HepG2 (cell line): ENCODE data around the gene RRM2. TPM values are rescaled to one million over a fixed set of nuclear protein-coding genes. Genes with fewer than 3 reads are reported as not detected.
"Not testable (repeated sequence)": the region's sequence is repeated elsewhere in the genome, so short reads cannot be mapped to it uniquely, and the experiment has no call there.

ENCODE experiments used
- ATAC-seq: fragments of 200-7000 bp; cut with Tn5 transposase; 3 replicates; pipeline ENCODE4 v1.9.1; 2020; ENCODE audit warnings: mild to moderate bottlenecking, moderate library complexity
- BruUV-seq: library from RNA; stranded (reverse); fragments of 400-500 nt; replicated peaks from 2 replicates; lab custom pipeline; 2021; lab: Mats Ljungman, UMichigan
- CTCF ChIA-PET: fragments of 300-600 bp; formaldehyde crosslinking; extraction: SDS; loops from one replicate; lab custom pipeline; 2021; ENCODE audit warnings: low total read pairs, inconsistent platforms, low intra/inter-chr PET ratio; lab: Yijun Ruan, JAX
- POLR2A ChIA-PET: fragments of 350-600 bp; sonication (Branson Sonifier 250); formaldehyde crosslinking; loops from one replicate; lab custom pipeline; 2020; ENCODE audit warnings: antibody characterized with exemption, inconsistent platforms; lab: Yijun Ruan, JAX
- DNase-seq: peaks from one replicate; pipeline ENCODE4 v3.0.0-alpha.2; 2015; ENCODE audit warnings: low spot score
- FAIRE-seq: peaks from 3 replicates; lab custom pipeline; 2011; peaks lifted over from hg19 to GRCh38; lab: Jason Lieb, UNC
- H2AFZ ChIP-seq: one replicate; pipeline ENCODE4 v1.6.1; 2011; ENCODE audit warnings: low read length, inconsistent platforms
- H3K27ac ChIP-seq: fragments of 300-600 bp; 3 replicates; pipeline ENCODE4 v1.8.0; 2011; ENCODE audit warnings: mixed run types, mild to moderate bottlenecking, mixed read lengths, low read length, inconsistent platforms; ENCODE audit not compliant: insufficient read depth; ENCODE audit errors: extremely low read length
- H3K27me3 ChIP-seq, 2 experiments: fragments of 200-600 bp in 1 of 2; 2 replicates in 1 of 2; 3 replicates in 1 of 2; pipeline versions ENCODE4 v1.6.0 to v1.8.0; 2011; ENCODE audit warnings: low read length in 2 of 2, mild to moderate bottlenecking in 2 of 2, moderate library complexity in 2 of 2, inconsistent platforms in 1 of 2; ENCODE audit not compliant: insufficient read depth in 2 of 2, control insufficient read depth in 1 of 2
- H3K36me3 ChIP-seq, 2 experiments: fragments of 200-600 bp in 1 of 2; replicated peaks in 1 of 2; 2 replicates in 1 of 2; 3 replicates in 1 of 2; pipeline versions ENCODE4 v1.5.1 to v1.8.0; 2011; ENCODE audit warnings: low read length in 2 of 2, inconsistent platforms in 1 of 2; ENCODE audit not compliant: insufficient read depth in 2 of 2, control insufficient read depth in 1 of 2
- H3K4me1 ChIP-seq: 2 replicates; pipeline ENCODE4 v1.5.1; 2012; ENCODE audit warnings: low read length, inconsistent platforms; ENCODE audit not compliant: insufficient read depth
- H3K4me2 ChIP-seq: 2 replicates; pipeline ENCODE4 v1.6.0; 2011; ENCODE audit warnings: low read depth, low read length, inconsistent platforms
- H3K4me3 ChIP-seq, 3 experiments: fragments of 200-600 bp in 1 of 3; sonication (generic), shearing (Covaris generic) in 1 of 3; replicated peaks in 1 of 3; 2 replicates each; pipeline ENCODE4 v1.5.1; 2011 to 2016; ENCODE audit warnings: low read length in 3 of 3, inconsistent platforms in 2 of 3, low read depth in 2 of 3, mild to moderate bottlenecking in 2 of 3, control low read depth in 1 of 3, mixed read lengths in 1 of 3; ENCODE audit not compliant: insufficient read depth in 1 of 3
- H3K79me2 ChIP-seq: one replicate; pipeline ENCODE4 v1.6.1; 2011; ENCODE audit warnings: low read length, inconsistent platforms; ENCODE audit not compliant: insufficient read depth
- H3K9ac ChIP-seq: 2 replicates; pipeline ENCODE4 v1.6.0; 2011; ENCODE audit warnings: mild to moderate bottlenecking, low read depth, low read length, inconsistent platforms; ENCODE audit not compliant: insufficient read depth
- H3K9me3 ChIP-seq: 2 replicates; pipeline ENCODE4 v1.5.1; 2012; ENCODE audit warnings: mild to moderate bottlenecking, low read length
- H4K20me1 ChIP-seq: 2 replicates; pipeline ENCODE4 v1.6.0; 2011; ENCODE audit warnings: inconsistent platforms, mild to moderate bottlenecking, low read length, moderate library complexity; ENCODE audit not compliant: insufficient read depth
- BRD4 ChIP-seq: sonication (generic); formaldehyde crosslinking; IDR thresholded peaks from 2 replicates; pipeline ENCODE4 v1.4.0; 2020; ENCODE audit warnings: missing genetic modification reagents
- HHEX ChIP-seq: IDR thresholded peaks from 2 replicates; pipeline ENCODE4 v1.6.1; 2016; ENCODE audit warnings: control low read depth
- HMG20B ChIP-seq: conservative IDR thresholded peaks from 2 replicates; pipeline ENCODE4 v1.6.1; 2016; ENCODE audit warnings: missing genetic modification reagents, missing compliant biosample characterization
- HNRNPLL ChIP-seq: fragments of 200-400 bp; formaldehyde crosslinking; IDR thresholded peaks from 2 replicates; pipeline ENCODE4 v1.6.1; 2017; ENCODE audit warnings: mild to moderate bottlenecking, low read depth, low read length; ENCODE audit not compliant: poor library complexity, severe bottlenecking
- HOXD1 ChIP-seq: sonication (generic); formaldehyde crosslinking; IDR thresholded peaks from 2 replicates; pipeline ENCODE4 v1.5.0; 2020; ENCODE audit warnings: missing genetic modification reagents
- MLX ChIP-seq: IDR thresholded peaks from 2 replicates; pipeline ENCODE4 v1.6.1; 2016
- MYNN ChIP-seq: sonication (generic); formaldehyde crosslinking; IDR thresholded peaks from 2 replicates; pipeline ENCODE4 v1.4.0; 2020; ENCODE audit warnings: mild to moderate bottlenecking, low read depth, missing genetic modification reagents
- PCBP1 ChIP-seq: fragments of 200-400 bp; formaldehyde crosslinking; IDR thresholded peaks from 2 replicates; pipeline ENCODE4 v1.6.1; 2017; ENCODE audit warnings: mild to moderate bottlenecking, low read depth, low read length, borderline replicate concordance
- PHF21A ChIP-seq: sonication (generic); formaldehyde crosslinking; IDR thresholded peaks from 2 replicates; pipeline ENCODE4 v1.5.0; 2020; ENCODE audit warnings: mild to moderate bottlenecking, missing genetic modification reagents
- RARG ChIP-seq: sonication (generic); formaldehyde crosslinking; IDR thresholded peaks from 2 replicates; pipeline ENCODE4 v1.4.0; 2020; ENCODE audit warnings: low read depth, mild to moderate bottlenecking, missing genetic modification reagents
- SUZ12 ChIP-seq: fragments of 150-350 bp; IDR thresholded peaks from 2 replicates; pipeline ENCODE4 v1.6.1; 2014; ENCODE audit warnings: low read depth, low read length
- THYN1 ChIP-seq: sonication (generic); formaldehyde crosslinking; IDR thresholded peaks from 2 replicates; pipeline ENCODE4 v1.8.1; 2023; ENCODE audit warnings: low read depth, mild to moderate bottlenecking, moderate library complexity, missing genetic modification reagents, borderline replicate concordance
- ZFP36L1 ChIP-seq: sonication (generic); formaldehyde crosslinking; IDR thresholded peaks from 2 replicates; pipeline ENCODE4 v1.8.0; 2022; ENCODE audit warnings: mild to moderate bottlenecking, missing genetic modification reagents, moderate library complexity
- ZNF18 ChIP-seq: sonication (generic); formaldehyde crosslinking; IDR thresholded peaks from 2 replicates; pipeline ENCODE4 v1.8.0; 2022; ENCODE audit warnings: mild to moderate bottlenecking, missing genetic modification reagents; ENCODE audit not compliant: insufficient replicate concordance
- ZNF292 ChIP-seq: sonication (generic); formaldehyde crosslinking; IDR thresholded peaks from 2 replicates; pipeline ENCODE4 v1.8.1; 2022; ENCODE audit warnings: mild to moderate bottlenecking, low read depth, missing genetic modification reagents, borderline replicate concordance
- ZNF460 ChIP-seq: sonication (generic); formaldehyde crosslinking; IDR thresholded peaks from 2 replicates; pipeline ENCODE4 v1.5.1; 2020; ENCODE audit warnings: missing genetic modification reagents, mild to moderate bottlenecking, borderline replicate concordance
- WGBS: methylation state at CpG from one replicate; pipeline ENCODE4 v1.1.6; 2017; ENCODE audit warnings: low lambda C conversion rate; 5-methylcytosine and 5-hydroxymethylcytosine counted together
- in situ Hi-C: cut with HindIII; loops from 2 replicates; pipeline ENCODE4 v1.10.0; 2017; ENCODE audit warnings: low pct_unique_long_range_greater_than_20kb; ENCODE audit not compliant: extremely low pct_ligation_motif_present
- intact Hi-C: fragments of 100-400 bp; cut with micrococcal nuclease; formaldehyde crosslinking; loops from one replicate; pipeline ENCODE4 v1.10.0; 2022; ENCODE audit not compliant: unreplicated experiment
- polyA plus RNA-seq, 8 experiments: library from polyadenylated mRNA; depleted of rRNA in 3 of 8; stranded (reverse) in 7 of 8; unstranded in 1 of 8; fragments of >200 nt; fragmentation: Illumina TruSeq in 4 of 8; extraction: Trizol in 4 of 8; gene quantifications; 2 replicates each; pipeline versions ENCODE4 v1.2.1 to v1.2.3, GENCODE V29; 2011 to 2016; ENCODE audit warnings: low read depth in 4 of 8, missing spikeins in 1 of 8, mixed read lengths in 1 of 8; ENCODE audit not compliant: insufficient read depth in 1 of 8
- total RNA-seq, 5 experiments: library from RNA; depleted of rRNA; stranded (reverse); fragments of >200 nt; fragmentation: Illumina TruSeq; extraction: Trizol; gene quantifications; 2 replicates each; pipeline ENCODE4 v1.2.3, GENCODE V29; 2016; ENCODE audit warnings: low read depth in 1 of 5

Gene RRM2
- total and polyA plus RNA-seq, 2 of the 13 experiments (the other 11 are each of a cell fraction or from before 2014, with no cell fraction given) = 31.3 to 150 TPM

DNA sequence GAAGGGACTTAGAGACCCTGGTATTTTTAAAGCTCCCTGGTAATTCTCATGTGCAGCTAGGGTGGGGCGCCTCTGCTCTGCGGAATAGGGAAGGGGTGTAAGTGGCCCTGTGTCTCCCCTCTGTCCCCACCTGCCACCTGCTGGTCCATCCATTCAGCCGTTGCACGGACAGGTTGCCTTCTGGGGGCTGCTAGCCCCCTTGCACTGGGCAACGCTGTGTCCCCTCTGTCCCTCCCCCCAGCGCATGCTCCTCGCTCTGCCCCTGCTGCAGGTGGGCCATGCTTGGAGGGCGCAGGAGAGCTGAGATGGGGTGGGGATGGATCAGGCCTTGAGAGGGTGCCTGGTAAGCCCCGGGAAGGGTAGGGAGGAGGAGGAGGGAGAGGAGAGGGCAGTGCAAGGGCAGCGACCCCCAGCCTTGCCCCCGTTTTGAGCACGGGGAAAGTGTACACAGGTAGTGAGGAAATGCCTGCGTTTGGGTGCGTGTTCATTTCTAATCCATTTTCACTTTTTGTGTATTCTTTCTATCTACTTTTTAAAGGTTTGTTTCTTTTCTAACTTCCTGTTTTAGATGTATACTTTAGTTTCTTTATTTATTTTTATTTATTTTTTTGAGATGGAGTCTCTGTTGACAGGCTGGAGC lies 23.9 kb downstream of the RRM2 start:
- Histone ChIP-seq H3K27me3 (no peaks in the 10 kb centered on the region), H2AFZ (no peak overlapping the region), H4K20me1 (no peaks in the 10 kb centered on the region), H3K9me3 (no peaks in the 10 kb centered on the region), H3K79me2 (no peaks in the 10 kb centered on the region), H3K4me1 (peaks cover 9% of the 10 kb centered on the region)
- POLR2A ChIA-PET = no interaction called here
- in situ Hi-C loops (no loop called here), intact Hi-C loops (no loop called here)
- 96% methylated on average over 14 of the region's 14 CpGs for WGBS
- BruUV-seq = no TSS peak
- CTCF ChIA-PET = no interaction called here
- no peak for DNase-seq
- no peak for TF ChIP-seq HOXD1
- TF ChIP-seq SUZ12 = no peak
- TF ChIP-seq ZFP36L1 (CRISPR knock-in tag) = no peak
- no peak for TF ChIP-seq MLX (CRISPR knock-in tag)
- TF ChIP-seq MYNN (CRISPR knock-in tag) = no peak
- TF ChIP-seq HNRNPLL = no peak
- TF ChIP-seq PCBP1 = no peak
- TF ChIP-seq HHEX (CRISPR knock-in tag) = no peak
- TF ChIP-seq RARG (CRISPR knock-in tag) = no peak
- TF ChIP-seq ZNF460 (CRISPR knock-in tag) = no peak
- TF ChIP-seq PHF21A (CRISPR knock-in tag) = no peak
- TF ChIP-seq ZNF18 = no peak
- TF ChIP-seq ZNF292 (CRISPR knock-in tag) = no peak
- no peak for TF ChIP-seq BRD4 (CRISPR knock-in tag)
- TF ChIP-seq HMG20B (CRISPR knock-in tag) = no peak
- no peak for TF ChIP-seq THYN1
- TF ChIP-seq, all 625 proteins: peak for 0
- H3K27ac ChIP-seq = no peak overlapping the region
- H3K9ac ChIP-seq = no peak overlapping the region
- no peak overlapping the region for H3K4me3 ChIP-seq
- no peak overlapping the region for H3K4me2 ChIP-seq
- FAIRE-seq (no peak), ATAC-seq (no peak)
- peaks cover 8 to 63% of the 10 kb centered on the region in 2 experiments; a peak in 4 of 5 replicates for H3K36me3 ChIP-seq

- H3K27ac ChIP-seq, H3K4me1 ChIP-seq, CTCF ChIA-PET, H2AFZ ChIP-seq, H3K4me2 ChIP-seq, H3K9ac ChIP-seq, H3K4me3 ChIP-seq, H3K79me2 ChIP-seq, in situ Hi-C loops, H3K9me3 ChIP-seq, POLR2A ChIA-PET, intact Hi-C loops, DNase-seq, FAIRE-seq, ATAC-seq, H4K20me1 ChIP-seq, H3K27me3 ChIP-seq, BruUV-seq: not testable (repeated sequence)
- H3K36me3 ChIP-seq = peaks cover 6 to 58% of the 10 kb centered on the region in 2 experiments; a peak in 4 of 5 replicates
- 98% methylated on average over 15 of the region's 15 CpGs for WGBS
These were observed 24.6 kb downstream of the RRM2 start for GRCh38 chr2:10147050-10147660.
